ENCODE data around the gene MOB1B.

The MOB1B gene

GRCh38 chr4:70993181-70994068 lies 91.3 kb downstream of the MOB1B start, which contains the start of gene DCK:
DCK (plus strand) TSS chr4:70993649; CDS start chr4:70993836, 187 bp downstream.
- Histone ChIP-seq H3K27ac (ENCODE audit: low read length) (peak within 1 kb of the TSS; percentile 55; the same call in 1 of the 2 replicates), H2AFZ (ENCODE audit: low read length) (peak within 1 kb of the TSS; percentile 64), H3K36me3 (replicated peaks; ENCODE audit: insufficient read depth, low read length) (peaks cover 7% of the 10 kb centered on the region; the same call in 1 of the 2 replicates), H4K20me1 (ENCODE audit: insufficient read depth, low read length) (peaks cover 8% of the 10 kb centered on the region; the same call in 1 of the 2 replicates), H3K4me3 (ENCODE audit: low read length) (peak within 1 kb of the TSS; percentile 98), H3K9me3 (replicated peaks; ENCODE audit: insufficient read depth, low read length) (no peaks in the 10 kb centered on the region), H3F3A (ENCODE audit: insufficient read depth, low read length) (peaks cover 18% of the 10 kb centered on the region), H3K9me2 (replicated peaks; ENCODE audit: insufficient read depth, low read length) (no peaks in the 10 kb centered on the region), H3K79me2 (ENCODE audit: low read length) (peaks cover 54% of the 10 kb centered on the region), H3K4me2 (ENCODE audit: low read depth, low read length) (peak within 1 kb of the TSS; percentile 86), H3K9ac (ENCODE audit: low read length) (peak within 1 kb of the TSS; percentile 75), H3K4me1 (ENCODE audit: low read length) (peaks cover 23% of the 10 kb centered on the region; the same call in 1 of the 2 replicates), H3K27me3 (replicated peaks; ENCODE audit: insufficient read depth, low read length) (no peaks in the 10 kb centered on the region)
- DNase-seq: peak; percentile 95
- TF ChIP-seq EZH2phosphoT487 (IDR thresholded peaks at IDR 0.05; ENCODE audit: low read length) (no peak), EZH2 (optimal IDR thresholded peaks at IDR 0.05; ENCODE audit: low read depth, low read length) (no peak)
- TF ChIP-seq, protein P1, sequence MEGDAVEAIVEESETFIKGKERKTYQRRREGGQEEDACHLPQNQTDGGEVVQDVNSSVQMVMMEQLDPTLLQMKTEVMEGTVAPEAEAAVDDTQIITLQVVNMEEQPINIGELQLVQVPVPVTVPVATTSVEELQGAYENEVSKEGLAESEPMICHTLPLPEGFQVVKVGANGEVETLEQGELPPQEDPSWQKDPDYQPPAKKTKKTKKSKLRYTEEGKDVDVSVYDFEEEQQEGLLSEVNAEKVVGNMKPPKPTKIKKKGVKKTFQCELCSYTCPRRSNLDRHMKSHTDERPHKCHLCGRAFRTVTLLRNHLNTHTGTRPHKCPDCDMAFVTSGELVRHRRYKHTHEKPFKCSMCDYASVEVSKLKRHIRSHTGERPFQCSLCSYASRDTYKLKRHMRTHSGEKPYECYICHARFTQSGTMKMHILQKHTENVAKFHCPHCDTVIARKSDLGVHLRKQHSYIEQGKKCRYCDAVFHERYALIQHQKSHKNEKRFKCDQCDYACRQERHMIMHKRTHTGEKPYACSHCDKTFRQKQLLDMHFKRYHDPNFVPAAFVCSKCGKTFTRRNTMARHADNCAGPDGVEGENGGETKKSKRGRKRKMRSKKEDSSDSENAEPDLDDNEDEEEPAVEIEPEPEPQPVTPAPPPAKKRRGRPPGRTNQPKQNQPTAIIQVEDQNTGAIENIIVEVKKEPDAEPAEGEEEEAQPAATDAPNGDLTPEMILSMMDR (IDR thresholded peaks at IDR 0.05; ENCODE audit: low read length): no peak

GRCh38 chr4:70994069-70994366 lies 91.8 kb downstream of the MOB1B start:
- H3K4me2 ChIP-seq (ENCODE audit: low read depth, low read length): peak overlapping the region; percentile 86
- TF ChIP-seq, protein P1 (IDR thresholded peaks at IDR 0.05; ENCODE audit: low read length): no peak
- TF ChIP-seq EZH2 (optimal IDR thresholded peaks at IDR 0.05; ENCODE audit: low read depth, low read length): no peak
- no peak for TF ChIP-seq EZH2phosphoT487 (IDR thresholded peaks at IDR 0.05; ENCODE audit: low read length)
- H3K4me3 ChIP-seq (ENCODE audit: low read length): peak overlapping the region; percentile 98
- H3K27ac ChIP-seq (ENCODE audit: low read length): peak overlapping the region; percentile 55; the same call in 1 of the 2 replicates
- peaks cover 13% of the 10 kb centered on the region; the same call in 1 of the 2 replicates for H3K36me3 ChIP-seq (replicated peaks; ENCODE audit: insufficient read depth, low read length)
- H3K9me3 ChIP-seq (replicated peaks; ENCODE audit: insufficient read depth, low read length): no peaks in the 10 kb centered on the region
- H3K9ac ChIP-seq (ENCODE audit: low read length): peak overlapping the region; percentile 75
- H3K27me3 ChIP-seq (replicated peaks; ENCODE audit: insufficient read depth, low read length): no peaks in the 10 kb centered on the region
- DNase-seq: peak; percentile 16
- no peaks in the 10 kb centered on the region for H3K9me2 ChIP-seq (replicated peaks; ENCODE audit: insufficient read depth, low read length)
- peaks cover 60% of the 10 kb centered on the region for H3K79me2 ChIP-seq (ENCODE audit: low read length)
- peaks cover 18% of the 10 kb centered on the region for H3F3A ChIP-seq (ENCODE audit: insufficient read depth, low read length)
- peak overlapping the region; percentile 64 for H2AFZ ChIP-seq (ENCODE audit: low read length)
- H4K20me1 ChIP-seq (ENCODE audit: insufficient read depth, low read length): peaks cover 8% of the 10 kb centered on the region; the same call in 1 of the 2 replicates
- peaks cover 23% of the 10 kb centered on the region; the same call in 1 of the 2 replicates for H3K4me1 ChIP-seq (ENCODE audit: low read length)

- peak overlapping the region; percentile 55; the same call in 1 of the 2 replicates for H3K27ac ChIP-seq (ENCODE audit: low read length)
- H4K20me1 ChIP-seq (ENCODE audit: insufficient read depth, low read length): peaks cover 8% of the 10 kb centered on the region; the same call in 1 of the 2 replicates
- peak overlapping the region; percentile 75 for H3K9ac ChIP-seq (ENCODE audit: low read length)
- peaks cover 13% of the 10 kb centered on the region; the same call in 1 of the 2 replicates for H3K36me3 ChIP-seq (replicated peaks; ENCODE audit: insufficient read depth, low read length)
- no peaks in the 10 kb centered on the region for H3K9me2 ChIP-seq (replicated peaks; ENCODE audit: insufficient read depth, low read length)
- H3K4me3 ChIP-seq (ENCODE audit: low read length): peak overlapping the region; percentile 98
- peaks cover 18% of the 10 kb centered on the region for H3F3A ChIP-seq (ENCODE audit: insufficient read depth, low read length)
- DNase-seq: peak; percentile 34
- peak overlapping the region; percentile 64 for H2AFZ ChIP-seq (ENCODE audit: low read length)
- H3K79me2 ChIP-seq (ENCODE audit: low read length): peaks cover 63% of the 10 kb centered on the region
- H3K27me3 ChIP-seq (replicated peaks; ENCODE audit: insufficient read depth, low read length): no peaks in the 10 kb centered on the region
- no peak for TF ChIP-seq EZH2 (optimal IDR thresholded peaks at IDR 0.05; ENCODE audit: low read depth, low read length)
- TF ChIP-seq, protein P1 (IDR thresholded peaks at IDR 0.05; ENCODE audit: low read length): no peak
- TF ChIP-seq EZH2phosphoT487 (IDR thresholded peaks at IDR 0.05; ENCODE audit: low read length): no peak
- H3K4me1 ChIP-seq (ENCODE audit: low read length): peaks cover 23% of the 10 kb centered on the region; the same call in 1 of the 2 replicates
- no peaks in the 10 kb centered on the region for H3K9me3 ChIP-seq (replicated peaks; ENCODE audit: insufficient read depth, low read length)
- peak overlapping the region; percentile 86 for H3K4me2 ChIP-seq (ENCODE audit: low read depth, low read length)
Observed at GRCh38 chr4:70994387-70995099, 92.4 kb downstream of the MOB1B start.

All from MM.1S (cell line).